ENCODE data around the gene NRP1. TPM values are rescaled to one million over a fixed set of nuclear protein-coding genes. Genes with fewer than 3 reads are reported as not detected.
"Not testable (repeated sequence)": the region's sequence is repeated elsewhere in the genome, so short reads cannot be mapped to it uniquely, and the experiment has no call there.

The NRP1 gene
- polyA plus RNA-seq, 1 of the 3 experiments (the other 2 are of a cell fraction), result 129 TPM

DNA sequence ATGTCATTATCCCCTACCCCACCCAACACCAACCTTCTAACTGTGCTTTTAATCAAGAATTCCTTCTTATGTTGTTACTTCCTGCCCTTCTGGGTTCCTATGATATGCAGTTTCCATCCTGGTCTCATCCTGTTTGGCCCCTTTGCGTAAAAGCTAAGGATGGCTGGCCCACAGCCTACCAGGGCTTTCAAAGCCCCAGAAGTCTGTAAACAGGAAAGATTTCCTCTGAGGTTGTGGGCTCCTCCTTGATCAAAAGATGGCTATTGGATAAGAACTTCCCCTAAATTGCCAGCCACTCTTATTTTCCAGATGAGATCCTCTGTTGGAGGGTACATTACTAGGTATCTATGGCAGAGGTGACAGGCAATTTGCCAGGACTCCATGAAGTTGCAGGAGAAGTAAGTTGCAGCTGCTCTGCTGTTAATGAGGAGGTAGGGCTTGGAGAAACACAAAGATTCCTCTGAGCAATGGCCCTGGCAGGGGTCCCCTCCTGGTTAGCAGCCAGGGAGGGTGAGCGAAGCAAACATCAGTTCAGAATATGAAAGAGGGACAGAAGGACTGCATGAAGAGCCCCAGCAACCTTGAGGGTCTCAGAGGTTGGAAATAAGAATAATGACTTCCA lies 32.1 kb downstream of the NRP1 start:
- Histone ChIP-seq H3K4me1 (ENCODE audit: control insufficient read depth in 1 of 2, insufficient read depth in 2 of 2, low read depth in 1 of 2, low read length in 1 of 2) (peaks cover 3 to 16% of the 10 kb centered on the region in 2 experiments; a peak in 3 of 4 replicates), H3K9ac (no peak overlapping the region), H3K36me3 (replicated peaks in 1 of 2; ENCODE audit: control insufficient read depth in 1 of 2, insufficient read depth in 2 of 2, low read length in 1 of 2) (peaks cover 6 to 54% of the 10 kb centered on the region in 2 experiments), H3K9me2 (no peaks in the 10 kb centered on the region), H4K20me1 (ENCODE audit: insufficient read depth) (peaks cover 99% of the 10 kb centered on the region), H3K79me2 (ENCODE audit: insufficient read depth) (peaks cover 100% of the 10 kb centered on the region), H2AFZ (ENCODE audit: low read depth) (no peak overlapping the region), H3K27ac (ENCODE audit: low read depth in 2 of 2, low read length in 1 of 2) (no peak overlapping the region), H3K4me3 (ENCODE audit: low read depth in 2 of 2, low read length in 1 of 2) (no peak overlapping the region), H3F3A (replicated peaks; ENCODE audit: insufficient read depth) (peaks cover 17% of the 10 kb centered on the region), H3K27me3 (ENCODE audit: insufficient read depth) (no peaks in the 10 kb centered on the region), H3K9me3 (no peaks in the 10 kb centered on the region), H3K4me2 (no peak overlapping the region)
- POLR2A ChIA-PET, result no interaction called here
- 100% methylated on average over 2 of the region's 2 CpGs for WGBS (ENCODE audit: low lambda C conversion rate)
- DNase-seq, result no peak
- TF ChIP-seq, protein P1, sequence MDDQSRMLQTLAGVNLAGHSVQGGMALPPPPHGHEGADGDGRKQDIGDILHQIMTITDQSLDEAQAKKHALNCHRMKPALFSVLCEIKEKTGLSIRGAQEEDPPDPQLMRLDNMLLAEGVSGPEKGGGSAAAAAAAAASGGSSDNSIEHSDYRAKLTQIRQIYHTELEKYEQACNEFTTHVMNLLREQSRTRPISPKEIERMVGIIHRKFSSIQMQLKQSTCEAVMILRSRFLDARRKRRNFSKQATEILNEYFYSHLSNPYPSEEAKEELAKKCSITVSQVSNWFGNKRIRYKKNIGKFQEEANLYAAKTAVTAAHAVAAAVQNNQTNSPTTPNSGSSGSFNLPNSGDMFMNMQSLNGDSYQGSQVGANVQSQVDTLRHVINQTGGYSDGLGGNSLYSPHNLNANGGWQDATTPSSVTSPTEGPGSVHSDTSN (IDR thresholded peaks at IDR 0.05), result no peak
- TF ChIP-seq SMC3 (IDR thresholded peaks at IDR 0.05; ENCODE audit: low read depth, low read length), result no peak
- TF ChIP-seq ELF1 (IDR thresholded peaks at IDR 0.05), result no peak
- TF ChIP-seq FOXM1 (IDR thresholded peaks at IDR 0.05; ENCODE audit: low read depth), result no peak
- TF ChIP-seq MXI1 (IDR thresholded peaks at IDR 0.05; ENCODE audit: low read depth, low read length), result no peak
- TF ChIP-seq POLR2AphosphoS5 (IDR thresholded peaks at IDR 0.05; ENCODE audit: low read depth, low read length), result no peak
- TF ChIP-seq FOXJ3 (CRISPR knock-in tag; IDR thresholded peaks at IDR 0.05), result no peak
- TF ChIP-seq RAD21 (IDR thresholded peaks at IDR 0.05; ENCODE audit: low read length), result no peak
- TF ChIP-seq, protein P2, sequence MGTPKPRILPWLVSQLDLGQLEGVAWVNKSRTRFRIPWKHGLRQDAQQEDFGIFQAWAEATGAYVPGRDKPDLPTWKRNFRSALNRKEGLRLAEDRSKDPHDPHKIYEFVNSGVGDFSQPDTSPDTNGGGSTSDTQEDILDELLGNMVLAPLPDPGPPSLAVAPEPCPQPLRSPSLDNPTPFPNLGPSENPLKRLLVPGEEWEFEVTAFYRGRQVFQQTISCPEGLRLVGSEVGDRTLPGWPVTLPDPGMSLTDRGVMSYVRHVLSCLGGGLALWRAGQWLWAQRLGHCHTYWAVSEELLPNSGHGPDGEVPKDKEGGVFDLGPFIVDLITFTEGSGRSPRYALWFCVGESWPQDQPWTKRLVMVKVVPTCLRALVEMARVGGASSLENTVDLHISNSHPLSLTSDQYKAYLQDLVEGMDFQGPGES (IDR thresholded peaks at IDR 0.05; ENCODE audit: low read depth, low read length), result no peak
- no peak for TF ChIP-seq CHD2 (IDR thresholded peaks at IDR 0.05; ENCODE audit: low read length, partially characterized antibody)
- no peak for TF ChIP-seq TCF12 (IDR thresholded peaks at IDR 0.05)
- TF ChIP-seq GATA2 (CRISPR knock-in tag; IDR thresholded peaks at IDR 0.05), result no peak
- no peak for TF ChIP-seq RFX5 (IDR thresholded peaks at IDR 0.05; ENCODE audit: low read length)
- CTCF ChIA-PET, result interaction anchor here (0.7 kb wide), 1 partner anchor 11 kb away, joined by 4 read pairs; no protein-coding TSS in a partner anchor

DNA sequence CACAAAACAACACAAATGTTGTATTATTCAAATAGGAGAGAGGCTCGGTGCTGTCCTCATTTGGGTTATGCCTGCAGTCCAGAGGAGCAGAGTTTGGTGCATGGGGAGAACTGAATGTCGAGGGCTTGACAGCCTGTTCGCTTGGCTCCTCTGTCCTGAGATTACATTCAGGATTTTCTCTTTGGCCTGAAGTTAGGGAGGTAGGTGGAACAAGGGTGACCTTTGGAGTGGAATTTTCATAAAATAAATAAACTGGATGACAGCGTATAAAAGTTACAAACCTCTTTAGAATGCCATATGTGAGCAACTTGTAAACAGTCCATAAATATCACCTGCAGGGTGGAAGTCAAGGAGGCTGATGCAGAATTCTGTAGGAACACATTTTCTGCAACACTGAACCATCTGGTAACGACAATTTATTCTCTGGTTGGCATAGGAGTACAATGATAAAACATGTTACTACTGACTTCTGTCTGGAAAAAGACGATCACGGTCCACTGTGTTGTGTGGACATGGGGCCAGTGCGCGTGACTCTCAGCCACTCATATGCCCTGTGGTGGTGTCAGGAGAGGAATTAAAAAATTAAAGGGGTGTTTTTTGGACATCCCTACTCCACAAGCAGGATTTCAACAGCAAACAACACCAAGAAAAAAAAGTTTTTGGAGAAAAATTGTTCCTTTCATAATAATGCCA lies 33.2 kb downstream of the NRP1 start:
- H3K4me2 ChIP-seq, result no peak overlapping the region
- ChIA-PET POLR2A (no interaction called here), CTCF (no interaction called here)
- H3K9me3 ChIP-seq, result no peaks in the 10 kb centered on the region
- 93% methylated on average over 9 of the region's 9 CpGs for WGBS (ENCODE audit: low lambda C conversion rate)
- H3K4me1 ChIP-seq (ENCODE audit: control insufficient read depth in 1 of 2, insufficient read depth in 2 of 2, low read depth in 1 of 2, low read length in 1 of 2), result peaks cover 3 to 9% of the 10 kb centered on the region in 2 experiments; a peak in 3 of 4 replicates
- no peaks in the 10 kb centered on the region for H3K27me3 ChIP-seq (ENCODE audit: insufficient read depth)
- no peak overlapping the region for H3K9ac ChIP-seq
- H4K20me1 ChIP-seq (ENCODE audit: insufficient read depth), result peaks cover 99% of the 10 kb centered on the region
- TF ChIP-seq CHD2 (IDR thresholded peaks at IDR 0.05; ENCODE audit: low read length, partially characterized antibody) (no peak), TAF1 (IDR thresholded peaks at IDR 0.05; ENCODE audit: borderline replicate concordance, low read depth, low read length) (no peak), NRF1 (IDR thresholded peaks at IDR 0.05; ENCODE audit: low read depth, low read length) (no peak), GATA2 (CRISPR knock-in tag; IDR thresholded peaks at IDR 0.05) (no peak), SMC3 (IDR thresholded peaks at IDR 0.05; ENCODE audit: low read depth, low read length) (no peak)
- no peak overlapping the region for H3K4me3 ChIP-seq (ENCODE audit: low read depth in 2 of 2, low read length in 1 of 2)
- no peak overlapping the region for H3K27ac ChIP-seq (ENCODE audit: low read depth in 2 of 2, low read length in 1 of 2)
- peaks cover 6 to 55% of the 10 kb centered on the region in 2 experiments for H3K36me3 ChIP-seq (replicated peaks in 1 of 2; ENCODE audit: control insufficient read depth in 1 of 2, insufficient read depth in 2 of 2, low read length in 1 of 2)
- H3F3A ChIP-seq (replicated peaks; ENCODE audit: insufficient read depth), result peaks cover 19% of the 10 kb centered on the region
- no peak overlapping the region for H2AFZ ChIP-seq (ENCODE audit: low read depth)
- no peak for DNase-seq
- peaks cover 100% of the 10 kb centered on the region for H3K79me2 ChIP-seq (ENCODE audit: insufficient read depth)
- H3K9me2 ChIP-seq, result no peaks in the 10 kb centered on the region

DNA sequence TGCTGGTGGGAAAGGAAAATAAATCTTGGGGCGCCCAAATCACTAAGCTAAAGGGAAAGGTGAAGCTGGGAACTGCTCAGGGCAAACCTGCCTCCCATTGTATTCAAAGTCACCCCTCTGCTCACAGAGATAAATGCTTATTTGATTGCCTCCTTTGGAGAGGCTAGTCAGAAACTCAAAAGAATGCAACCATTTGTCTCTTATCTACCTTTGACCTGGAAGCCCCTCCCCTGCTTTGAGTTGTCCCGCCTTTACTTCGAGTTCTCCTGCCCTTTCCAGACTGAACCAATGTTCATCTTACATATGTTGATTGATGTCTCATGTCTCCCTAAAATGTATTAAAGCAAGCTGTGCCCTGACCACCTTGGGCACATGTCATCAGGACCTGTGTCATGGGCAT lies 33.9 kb downstream of the NRP1 start:
- H3K27me3 ChIP-seq (ENCODE audit: insufficient read depth); H2AFZ ChIP-seq (ENCODE audit: low read depth); H3K4me2 ChIP-seq; H3K9ac ChIP-seq; H3K4me3 ChIP-seq (ENCODE audit: low read depth in 2 of 2, low read length in 1 of 2); H3K9me3 ChIP-seq; CTCF ChIA-PET; H3K9me2 ChIP-seq; DNase-seq; H3K27ac ChIP-seq (ENCODE audit: low read depth in 2 of 2, low read length in 1 of 2); H3K4me1 ChIP-seq (ENCODE audit: control insufficient read depth in 1 of 2, insufficient read depth in 2 of 2, low read depth in 1 of 2, low read length in 1 of 2); POLR2A ChIA-PET: not testable (repeated sequence)
- 91% methylated on average over 3 of the region's 3 CpGs for whole genome bisulfite sequencing (ENCODE audit: low lambda C conversion rate)
- peaks cover 6 to 53% of the 10 kb centered on the region in 2 experiments for H3K36me3 ChIP-seq (replicated peaks in 1 of 2; ENCODE audit: control insufficient read depth in 1 of 2, insufficient read depth in 2 of 2, low read length in 1 of 2)
- peaks cover 100% of the 10 kb centered on the region for H3K79me2 ChIP-seq (ENCODE audit: insufficient read depth)
- H4K20me1 ChIP-seq (ENCODE audit: insufficient read depth), result peaks cover 100% of the 10 kb centered on the region
- H3F3A ChIP-seq (replicated peaks; ENCODE audit: insufficient read depth), result peaks cover 25% of the 10 kb centered on the region

Data from SK-N-SH (cell line).